Astrocyte (in vitro differentiated cells and primary cell): ENCODE results near the gene NRK.

ENCODE experiments used
- CTCF ChIP-seq: IDR thresholded peaks from 2 replicates; pipeline ENCODE4 v1.5.1; 2011; ENCODE audit warnings: low read depth, mild to moderate bottlenecking, inconsistent platforms, low read length, moderate library complexity; ENCODE audit not compliant: insufficient read depth
- EZH2 ChIP-seq: IDR thresholded peaks from 2 replicates; pipeline ENCODE4 v1.6.1; 2012; ENCODE audit warnings: mild to moderate bottlenecking, low read length, inconsistent platforms; ENCODE audit not compliant: insufficient read depth

- no peak for TF ChIP-seq CTCF
- no peak for TF ChIP-seq EZH2
These were observed 40.5 kb upstream of the NRK start for GRCh38 chrX:105781804-105782203.
